GM18502 (cell line): Measurements from ENCODE around the gene ARL15.
"Not testable (repeated sequence)": the region's sequence is repeated elsewhere in the genome, so short reads cannot be mapped to it uniquely, and the experiment has no call there.

ENCODE experiments used
- ATAC-seq: cut with Tn5 transposase; IDR thresholded peaks from one replicate; pipeline ENCODE4 v1.9.1; 2021; ENCODE audit warnings: mild to moderate bottlenecking; ENCODE audit not compliant: unreplicated experiment, poor library complexity

Gene ARL15

GRCh38 chr5:54310433-54311175, at the start of gene ARL15:
Gene ARL15, minus strand, starts transcription at chr5:54310573.
- peak; percentile 96 for ATAC-seq

- no peak for ATAC-seq
Observed at GRCh38 chr5:54360089-54360488, 49.7 kb upstream of the ARL15 start.

- no peak for ATAC-seq
Observed at GRCh38 chr5:54357408-54358058, 47.2 kb upstream of the ARL15 start.

- not testable (repeated sequence) for ATAC-seq
Observed at GRCh38 chr5:54353933-54354564, 43.7 kb upstream of the ARL15 start.

GRCh38 chr5:54352580-54352979, 42.2 kb upstream of the ARL15 start:
- not testable (repeated sequence) for ATAC-seq

- ATAC-seq: no peak
Observed at GRCh38 chr5:54347221-54347865, 37.0 kb upstream of the ARL15 start.

GRCh38 chr5:54344653-54345052, 34.3 kb upstream of the ARL15 start:
- ATAC-seq: no peak

GRCh38 chr5:54341971-54342370, 31.6 kb upstream of the ARL15 start:
- no peak for ATAC-seq

- ATAC-seq: no peak
Observed at GRCh38 chr5:54337523-54337922, 27.1 kb upstream of the ARL15 start.

GRCh38 chr5:54332720-54333119, 22.3 kb upstream of the ARL15 start:
- ATAC-seq: no peak

GRCh38 chr5:54329731-54330709, 19.6 kb upstream of the ARL15 start:
- no peak for ATAC-seq

GRCh38 chr5:54326662-54327270, 16.4 kb upstream of the ARL15 start:
- ATAC-seq: no peak

GRCh38 chr5:54325610-54326311, 15.4 kb upstream of the ARL15 start:
- ATAC-seq: no peak

GRCh38 chr5:54325272-54325609, 14.9 kb upstream of the ARL15 start:
- ATAC-seq: no peak

- no peak for ATAC-seq
Observed at GRCh38 chr5:54324651-54325271, 14.4 kb upstream of the ARL15 start.

GRCh38 chr5:54323495-54323894, 13.1 kb upstream of the ARL15 start:
- no peak for ATAC-seq

GRCh38 chr5:54320256-54320655, 9.9 kb upstream of the ARL15 start:
- ATAC-seq: no peak

- ATAC-seq: no peak
Observed at GRCh38 chr5:54317511-54318260, 7.3 kb upstream of the ARL15 start.
